ENCODE measurements around the gene PRPH. TPM values are rescaled to one million over a fixed set of nuclear protein-coding genes. Genes with fewer than 3 reads are reported as not detected.
"Not testable (repeated sequence)": the region's sequence is repeated elsewhere in the genome, so short reads cannot be mapped to it uniquely, and the experiment has no call there.

Gene PRPH
- total RNA-seq, 6 experiments from 2014 or later = not detected

DNA sequence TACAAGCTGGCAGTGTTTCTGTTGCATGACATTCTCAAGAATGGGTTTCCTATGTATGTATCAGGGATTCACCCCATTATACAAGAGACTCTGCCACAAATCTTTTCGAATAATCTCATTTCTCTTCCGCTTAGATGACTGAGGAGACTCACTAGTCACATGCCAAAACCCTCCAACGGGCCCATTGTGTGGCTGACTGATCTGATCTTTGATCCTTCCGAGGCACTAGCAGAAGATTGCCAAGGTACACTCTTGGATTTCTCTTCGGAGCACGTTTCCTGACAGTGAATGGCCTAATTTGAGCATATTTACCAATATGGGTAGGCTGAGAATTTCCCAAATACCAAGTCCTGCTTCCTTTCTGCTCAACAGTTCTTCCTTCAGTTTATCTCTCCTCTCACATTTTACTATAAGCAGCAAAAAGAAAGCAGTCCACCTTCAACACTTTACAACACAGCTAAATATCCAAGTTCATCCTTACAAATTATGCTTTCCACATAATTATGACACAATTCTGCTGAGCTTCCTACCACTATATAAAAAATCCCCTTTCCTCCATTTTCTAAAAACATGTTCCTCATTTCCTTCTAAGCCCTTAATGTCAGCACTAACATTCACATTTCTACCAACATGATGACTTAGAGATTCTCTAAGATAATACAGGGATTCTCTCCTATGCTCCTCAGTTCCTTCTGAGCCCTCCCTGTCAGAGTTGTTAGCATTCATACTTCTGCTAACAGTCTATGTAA lies 11.0 kb downstream of the PRPH start:
- no peak for ATAC-seq

GRCh38 chr12:49309386-49309785 lies 14.4 kb downstream of the PRPH start:
- no peak for DNase-seq
- 85% methylated on average over 7 of the region's 7 CpGs for WGBS (ENCODE audit: insufficient coverage, low coverage, low lambda C conversion rate, missing lambda C conversion rate)
- intact Hi-C loops (cut with DNase I) = no loop called here

More for the DNA sequence above, 11.0 kb downstream of the PRPH start:
- WGBS (ENCODE audit: insufficient coverage, low coverage, low lambda C conversion rate, missing lambda C conversion rate) = 51% methylated on average over 6 of the region's 6 CpGs
- Histone ChIP-seq H3K27me3 (no peaks in the 10 kb centered on the region), H3K4me1 (no peaks in the 10 kb centered on the region), H3K36me3 (no peaks in the 10 kb centered on the region), H3K9me3 (no peaks in the 10 kb centered on the region), H3K4me3 (no peak overlapping the region), H3K27ac (no peak overlapping the region)
- intact Hi-C loops (cut with DNase I) = no loop called here
- no peak for DNase-seq
- no peak for TF ChIP-seq CTCF (IDR thresholded peaks at IDR 0.05)
- TF ChIP-seq POLR2A (IDR thresholded peaks at IDR 0.05) = no peak

GRCh38 chr12:49310451-49311000 lies 15.6 kb downstream of the PRPH start:
- H3K4me1 ChIP-seq; H3K4me3 ChIP-seq; H3K36me3 ChIP-seq; H3K27me3 ChIP-seq; ATAC-seq; H3K9me3 ChIP-seq; DNase-seq; H3K27ac ChIP-seq; intact Hi-C loops (cut with DNase I): not testable (repeated sequence)
- 50% methylated on average over 1 of the region's 3 CpGs for WGBS (ENCODE audit: insufficient coverage, low coverage, low lambda C conversion rate, missing lambda C conversion rate)

More at GRCh38 chr12:49309386-49309785, 14.4 kb downstream of the PRPH start:
- no peak for ATAC-seq
- Histone ChIP-seq H3K9me3 (no peaks in the 10 kb centered on the region), H3K4me1 (no peaks in the 10 kb centered on the region), H3K4me3 (no peak overlapping the region), H3K27ac (no peak overlapping the region), H3K36me3 (no peaks in the 10 kb centered on the region), H3K27me3 (no peaks in the 10 kb centered on the region)
- TF ChIP-seq POLR2A (IDR thresholded peaks at IDR 0.05) = no peak
- TF ChIP-seq CTCF (IDR thresholded peaks at IDR 0.05) = no peak

GRCh38 chr12:49314811-49315210 lies 19.9 kb downstream of the PRPH start:
- Histone ChIP-seq H3K27ac (no peak overlapping the region), H3K4me1 (no peaks in the 10 kb centered on the region), H3K27me3 (no peaks in the 10 kb centered on the region), H3K9me3 (no peaks in the 10 kb centered on the region), H3K36me3 (no peaks in the 10 kb centered on the region), H3K4me3 (no peak overlapping the region)
- DNase-seq (no peak), ATAC-seq (no peak)
- intact Hi-C loops (cut with DNase I) = no loop called here
- WGBS (ENCODE audit: insufficient coverage, low coverage, low lambda C conversion rate, missing lambda C conversion rate) = no CpG with 5 or more reads among the region's 1 CpG
- no peak for TF ChIP-seq CTCF (IDR thresholded peaks at IDR 0.05)
- no peak for TF ChIP-seq POLR2A (IDR thresholded peaks at IDR 0.05)

GRCh38 chr12:49317118-49317517 lies 22.2 kb downstream of the PRPH start:
- H3K27me3 ChIP-seq; DNase-seq; H3K4me3 ChIP-seq; H3K4me1 ChIP-seq; H3K9me3 ChIP-seq; H3K27ac ChIP-seq; intact Hi-C loops (cut with DNase I); H3K36me3 ChIP-seq; ATAC-seq: not testable (repeated sequence)
- 90% methylated on average over 8 of the region's 10 CpGs for WGBS (ENCODE audit: insufficient coverage, low coverage, low lambda C conversion rate, missing lambda C conversion rate)

DNA sequence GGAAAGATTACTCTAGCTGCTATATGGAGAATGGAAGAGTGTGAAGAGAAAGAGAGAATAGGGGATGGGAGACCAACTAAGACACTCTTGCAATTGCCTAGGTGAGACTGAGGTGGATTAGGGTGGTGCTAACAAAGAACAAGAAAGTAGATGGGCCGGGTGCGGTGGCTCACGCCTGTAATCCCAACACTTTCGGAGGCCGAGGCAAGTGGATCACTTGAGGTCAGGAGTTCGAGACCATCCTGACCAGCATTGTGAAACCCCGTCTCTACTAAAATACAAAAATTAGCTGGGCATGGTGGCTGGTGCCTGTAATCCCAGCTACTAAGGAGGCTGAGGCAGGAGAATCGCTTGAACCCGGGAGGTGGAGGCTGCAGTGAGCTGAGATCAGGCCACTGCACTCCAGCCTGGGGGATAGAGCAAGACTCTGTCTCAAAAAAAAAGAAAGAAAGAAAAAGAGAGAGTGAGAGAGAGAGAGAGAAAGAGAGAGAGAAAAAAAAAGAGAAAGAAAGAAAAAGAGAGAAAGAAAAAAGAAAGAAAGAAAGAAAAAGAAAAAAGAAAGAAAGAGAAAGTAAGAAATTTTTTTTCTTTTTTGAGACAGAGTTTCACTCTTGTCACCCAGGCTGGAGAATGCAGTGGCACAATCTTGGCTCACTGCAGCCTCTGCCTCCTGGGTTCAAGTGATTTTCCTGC lies 25.6 kb downstream of the PRPH start:
- intact Hi-C loops (cut with DNase I); ATAC-seq: not testable (repeated sequence)
- WGBS (ENCODE audit: insufficient coverage, low coverage, low lambda C conversion rate, missing lambda C conversion rate) = 89% methylated on average over 9 of the region's 9 CpGs

More for the DNA sequence above, 25.6 kb downstream of the PRPH start:
- not testable (repeated sequence) for H3K9me3 ChIP-seq, H3K4me1 ChIP-seq, H3K4me3 ChIP-seq, DNase-seq, H3K36me3 ChIP-seq, H3K27me3 ChIP-seq, H3K27ac ChIP-seq
